Subcutaneous abdominal adipose tissue (tissue), 5 donors: Measurements from ENCODE around the gene MMP24.
"Not testable (repeated sequence)": the region's sequence is repeated elsewhere in the genome, so short reads cannot be mapped to it uniquely, and the experiment has no call there.

ENCODE experiments used
- H3K27ac ChIP-seq: one replicate; pipeline ENCODE4 v1.7.0; 2013; ENCODE audit warnings: low read depth, mild to moderate bottlenecking, inconsistent platforms, low read length, moderate library complexity
- H3K27me3 ChIP-seq, 5 donors: one replicate each; pipeline ENCODE4 v1.7.0; 2013; ENCODE audit warnings: low read length in 5 of 5, inconsistent platforms in 1 of 5; ENCODE audit not compliant: control insufficient read depth in 5 of 5, insufficient read depth in 4 of 5
- H3K36me3 ChIP-seq, 5 donors: one replicate each; pipeline ENCODE4 v1.7.0; 2013; ENCODE audit warnings: low read length in 5 of 5; ENCODE audit not compliant: control insufficient read depth in 5 of 5, insufficient read depth in 5 of 5
- H3K4me1 ChIP-seq, 5 donors: one replicate each; pipeline ENCODE4 v1.7.0; 2013; ENCODE audit warnings: low read length in 5 of 5, mild to moderate bottlenecking in 3 of 5, moderate library complexity in 1 of 5; ENCODE audit not compliant: control insufficient read depth in 5 of 5, insufficient read depth in 5 of 5
- H3K4me3 ChIP-seq, 5 donors: one replicate each; pipeline ENCODE4 v1.7.0; 2013; ENCODE audit warnings: low read length in 5 of 5, low read depth in 1 of 5
- H3K9ac ChIP-seq, 5 donors: one replicate each; pipeline ENCODE4 v1.7.0; 2013; ENCODE audit warnings: low read length in 5 of 5, mild to moderate bottlenecking in 4 of 5, moderate library complexity in 3 of 5
- H3K9me3 ChIP-seq, 5 donors: one replicate each; pipeline ENCODE4 v1.7.0; 2013; ENCODE audit warnings: low read length in 5 of 5; ENCODE audit not compliant: control insufficient read depth in 5 of 5
- donor health status: healthy.
- donor health status: healthy.
- donor health status: healthy.
- donor health status: healthy.
- donor health status: healthy.

Gene MMP24

GRCh38 chr20:35226126-35226883, at the start of gene MMP24:
TSS of gene MMP24 (plus strand) at chr20:35226690. CDS start at chr20:35226739, 49 bp downstream.
- no peaks in the 10 kb centered on the region for H3K9me3 ChIP-seq
- H3K36me3 ChIP-seq = peaks cover 0 to 3% (median 0%) of the 10 kb centered on the region in 5 donors
- H3K4me3 ChIP-seq = peak within 1 kb of the TSS; percentile 36 to 54 (median 49)
- peaks cover 0 to 18% (median 10%) of the 10 kb centered on the region in 5 donors for H3K4me1 ChIP-seq
- H3K27me3 ChIP-seq = no peaks in the 10 kb centered on the region
- H3K9ac ChIP-seq = no peak within 1 kb of the TSS
- no peak within 1 kb of the TSS for H3K27ac ChIP-seq

- Histone ChIP-seq H3K4me1 (peaks cover 0 to 2% (median 2%) of the 10 kb centered on the region in 5 donors), H3K36me3 (peaks cover 0 to 16% (median 10%) of the 10 kb centered on the region in 5 donors), H3K4me3 (no peak overlapping the region), H3K9me3 (no peaks in the 10 kb centered on the region), H3K27me3 (no peaks in the 10 kb centered on the region), H3K9ac (no peak overlapping the region), H3K27ac (no peak overlapping the region)
Observed at GRCh38 chr20:35179292-35180212, 46.9 kb upstream of the MMP24 start.

- no peak overlapping the region for H3K4me3 ChIP-seq
Observed at GRCh38 chr20:35180266-35180665, 46.2 kb upstream of the MMP24 start.

GRCh38 chr20:35181731-35182130, 44.8 kb upstream of the MMP24 start:
- no peak overlapping the region for H3K4me3 ChIP-seq
- H3K4me1 ChIP-seq = no peaks in the 10 kb centered on the region
- H3K36me3 ChIP-seq = peaks cover 0 to 8% (median 4%) of the 10 kb centered on the region in 5 donors
- H3K9ac ChIP-seq = no peak overlapping the region
- H3K27ac ChIP-seq = no peak overlapping the region
- H3K27me3 ChIP-seq = no peaks in the 10 kb centered on the region
- no peaks in the 10 kb centered on the region for H3K9me3 ChIP-seq

More at GRCh38 chr20:35180266-35180665, 46.2 kb upstream of the MMP24 start:
- no peaks in the 10 kb centered on the region for H3K27me3 ChIP-seq
- no peak overlapping the region for H3K27ac ChIP-seq
- no peaks in the 10 kb centered on the region for H3K9me3 ChIP-seq
- peaks cover 0 to 16% (median 10%) of the 10 kb centered on the region in 5 donors for H3K36me3 ChIP-seq
- H3K4me1 ChIP-seq = no peaks in the 10 kb centered on the region
- H3K9ac ChIP-seq = no peak overlapping the region

- not testable (repeated sequence) for H3K27ac ChIP-seq, H3K9me3 ChIP-seq, H3K4me1 ChIP-seq, H3K27me3 ChIP-seq, H3K9ac ChIP-seq, H3K36me3 ChIP-seq, H3K4me3 ChIP-seq
Observed at GRCh38 chr20:35186691-35187289, 39.7 kb upstream of the MMP24 start.

GRCh38 chr20:35187584-35188190, 38.8 kb upstream of the MMP24 start:
- H3K4me1 ChIP-seq = no peaks in the 10 kb centered on the region
- H3K4me3 ChIP-seq = no peak overlapping the region
- H3K27ac ChIP-seq = no peak overlapping the region
- no peak overlapping the region for H3K9ac ChIP-seq
- H3K9me3 ChIP-seq = no peaks in the 10 kb centered on the region
- H3K27me3 ChIP-seq = no peaks in the 10 kb centered on the region
- peaks cover 0 to 4% (median 2%) of the 10 kb centered on the region in 5 donors for H3K36me3 ChIP-seq

GRCh38 chr20:35189223-35189622, 37.3 kb upstream of the MMP24 start:
- H3K9me3 ChIP-seq, H3K4me3 ChIP-seq, H3K27me3 ChIP-seq, H3K27ac ChIP-seq, H3K4me1 ChIP-seq, H3K36me3 ChIP-seq, H3K9ac ChIP-seq: not testable (repeated sequence)

GRCh38 chr20:35190556-35190955, 35.9 kb upstream of the MMP24 start:
- Histone ChIP-seq H3K27ac (no peak overlapping the region), H3K9me3 (no peaks in the 10 kb centered on the region), H3K36me3 (peaks cover 0 to 4% (median 2%) of the 10 kb centered on the region in 5 donors), H3K4me1 (no peaks in the 10 kb centered on the region), H3K9ac (no peak overlapping the region), H3K4me3 (no peak overlapping the region), H3K27me3 (no peaks in the 10 kb centered on the region)

GRCh38 chr20:35191419-35192117, 34.9 kb upstream of the MMP24 start:
- Histone ChIP-seq H3K4me3 (no peak overlapping the region), H3K4me1 (no peaks in the 10 kb centered on the region), H3K36me3 (peaks cover 0 to 4% (median 2%) of the 10 kb centered on the region in 5 donors), H3K27ac (no peak overlapping the region), H3K9ac (no peak overlapping the region), H3K27me3 (no peaks in the 10 kb centered on the region), H3K9me3 (peaks cover 0 to 4% (median 3%) of the 10 kb centered on the region in 5 donors)
